ENCODE measurements around the gene CAMK2A.

GRCh38 chr5:150288791-150289190 lies 782 bp downstream of the CAMK2A start:
- TF ChIP-seq POLR2AphosphoS5 (IDR thresholded peaks at IDR 0.05), result no peak
- no peak for TF ChIP-seq POLR2A (IDR thresholded peaks at IDR 0.05)
- TF ChIP-seq CTCF (IDR thresholded peaks at IDR 0.05), result no peak

All from transverse colon (tissue), 4 donors.